Left renal pelvis (tissue), 4 donors: ENCODE results near the gene CCDC3. TPM values are rescaled to one million over a fixed set of nuclear protein-coding genes. Genes with fewer than 3 reads are reported as not detected.
"Not testable (repeated sequence)": the region's sequence is repeated elsewhere in the genome, so short reads cannot be mapped to it uniquely, and the experiment has no call there.

ENCODE experiments used
- DNase-seq, 4 donors: peaks; one replicate each; pipeline ENCODE4 v3.0.0-alpha.2; 2013; ENCODE audit warnings: low read depth in 4 of 4, low spot score in 3 of 4
- polyA plus RNA-seq, 4 donors: library from polyadenylated mRNA; unstranded; fragments of 120-200 nt; gene quantifications; one replicate each; pipeline ENCODE4 v1.2.1, GENCODE V29; 2013; ENCODE audit not compliant: insufficient read length in 4 of 4

The CCDC3 gene
- 10 to 100 TPM; 12.6 to 14.8 (median 13.6) TPM for polyA plus RNA-seq

DNA sequence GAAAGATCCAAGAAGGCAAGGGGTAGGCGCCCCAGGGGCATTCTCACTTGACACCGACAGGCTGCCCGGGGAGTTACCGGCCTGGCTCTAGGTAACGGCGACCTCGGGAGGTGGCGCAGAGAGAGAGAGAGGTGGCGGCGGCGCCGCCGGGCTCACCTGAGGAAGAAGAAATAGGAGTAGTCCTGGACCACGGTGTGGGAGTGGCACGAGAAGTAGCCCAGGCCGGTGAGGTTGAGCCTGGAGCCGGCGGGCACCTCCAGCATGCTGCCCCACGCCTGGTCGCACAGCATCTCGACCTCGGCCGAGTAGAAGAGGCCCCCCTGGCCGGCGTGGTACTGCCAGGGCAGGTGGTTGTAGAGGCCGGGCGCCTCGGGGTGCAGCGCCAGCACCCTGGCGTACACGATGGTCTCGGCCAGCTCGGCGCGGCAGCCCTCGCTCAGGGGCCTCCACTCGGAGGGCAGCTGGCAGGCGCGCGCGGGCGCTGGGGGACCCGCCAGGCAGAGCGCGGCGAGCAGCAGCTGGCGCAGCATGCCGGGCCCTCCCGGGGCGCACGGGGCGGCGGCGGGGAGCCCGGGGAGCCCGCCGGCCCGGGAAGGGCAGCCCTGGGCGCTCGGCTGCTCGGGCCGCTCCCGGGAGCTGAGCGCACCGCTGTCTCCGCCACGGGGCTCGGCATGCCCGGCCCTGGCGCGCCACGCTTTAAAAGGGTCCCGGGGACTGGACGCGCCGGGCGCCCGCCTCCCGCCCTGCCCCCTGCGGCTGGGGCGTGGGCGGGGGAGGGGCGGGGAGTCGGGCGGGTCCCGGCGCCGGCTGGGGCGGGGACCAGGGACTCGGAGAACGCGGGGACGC lies at the start of gene CCDC3:
Gene CCDC3 (minus strand): TSS at position 673 of the 846 bp plus-strand sequence. CDS start 143 bp downstream, at position 530.
- DNase-seq = no peak

DNA sequence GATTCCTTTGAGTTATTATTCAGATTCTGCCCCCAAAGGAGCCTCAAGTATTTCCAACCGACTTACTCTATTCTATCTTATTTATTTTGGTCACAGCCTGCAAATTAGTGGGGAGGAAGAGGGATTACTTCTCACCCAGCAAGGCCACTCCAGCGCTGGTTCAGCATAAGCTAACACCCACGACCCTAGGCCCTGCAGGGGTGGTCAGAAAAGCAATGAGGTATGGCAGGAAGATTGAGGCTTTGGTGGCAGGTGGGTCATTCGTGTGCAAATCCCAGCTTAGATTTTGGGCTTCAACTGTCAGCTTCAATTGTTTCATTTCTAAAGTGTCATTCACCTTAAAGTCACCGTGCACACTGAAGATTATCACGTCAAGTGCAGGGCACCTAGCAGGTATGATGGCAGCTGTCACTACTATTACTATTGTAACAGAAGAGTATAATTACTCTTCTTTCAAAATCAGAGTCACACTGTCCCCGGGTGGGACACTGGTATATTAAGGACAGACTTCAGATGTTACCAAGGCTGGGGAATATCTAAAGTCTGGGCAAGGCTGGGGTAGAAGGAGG lies 49.7 kb upstream of the CCDC3 start:
- no peak for DNase-seq

DNA sequence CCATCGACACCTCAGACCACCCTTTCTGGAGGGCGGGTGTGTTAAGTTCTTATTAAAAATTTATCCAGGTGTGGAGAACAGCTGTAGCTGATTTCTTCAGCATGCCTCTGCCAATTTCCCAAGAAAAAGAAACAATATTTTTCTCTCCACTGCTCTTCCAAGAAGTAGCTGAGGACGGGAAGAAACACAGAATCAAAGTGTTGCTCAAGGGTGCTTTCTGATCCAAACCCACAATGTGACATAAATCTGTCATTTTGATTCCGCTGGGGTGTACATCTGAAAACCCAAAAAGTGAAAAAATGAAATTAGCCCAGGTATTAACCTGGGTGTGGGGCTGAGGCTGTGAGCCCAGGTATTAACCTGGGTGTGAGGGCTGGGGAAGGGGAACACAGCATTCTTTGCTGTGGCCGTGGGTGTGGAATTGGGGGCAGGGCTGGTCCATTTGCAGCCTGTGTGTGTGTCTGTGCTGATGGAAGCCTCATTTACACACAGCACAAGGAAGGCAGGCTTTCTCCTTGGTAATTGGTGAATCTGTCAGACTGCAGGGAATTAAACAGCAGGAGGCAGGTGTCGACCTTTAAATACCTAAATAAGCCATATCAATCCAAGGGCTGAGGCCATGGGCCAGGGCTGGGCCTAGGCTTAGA lies 48.4 kb upstream of the CCDC3 start:
- no peak for DNase-seq

DNA sequence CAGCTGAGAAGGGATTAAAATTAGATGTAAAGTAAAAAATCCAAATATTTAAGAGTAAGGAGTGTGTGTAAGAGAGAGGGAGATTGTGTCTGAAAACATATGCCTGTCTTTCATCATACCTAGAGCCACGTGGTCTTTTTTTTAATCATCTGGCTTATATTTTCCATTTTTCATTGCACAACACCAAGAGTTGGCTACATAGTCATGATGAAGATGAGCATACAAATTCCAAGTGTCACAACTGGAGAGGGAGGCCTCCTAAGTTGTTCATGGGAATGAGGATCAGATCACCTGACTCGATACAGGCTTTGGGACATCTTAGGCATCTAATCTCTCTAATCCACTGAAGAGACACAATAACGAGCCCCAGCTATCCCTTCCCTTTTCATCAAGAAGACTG lies 47.2 kb upstream of the CCDC3 start:
- DNase-seq = no peak

DNA sequence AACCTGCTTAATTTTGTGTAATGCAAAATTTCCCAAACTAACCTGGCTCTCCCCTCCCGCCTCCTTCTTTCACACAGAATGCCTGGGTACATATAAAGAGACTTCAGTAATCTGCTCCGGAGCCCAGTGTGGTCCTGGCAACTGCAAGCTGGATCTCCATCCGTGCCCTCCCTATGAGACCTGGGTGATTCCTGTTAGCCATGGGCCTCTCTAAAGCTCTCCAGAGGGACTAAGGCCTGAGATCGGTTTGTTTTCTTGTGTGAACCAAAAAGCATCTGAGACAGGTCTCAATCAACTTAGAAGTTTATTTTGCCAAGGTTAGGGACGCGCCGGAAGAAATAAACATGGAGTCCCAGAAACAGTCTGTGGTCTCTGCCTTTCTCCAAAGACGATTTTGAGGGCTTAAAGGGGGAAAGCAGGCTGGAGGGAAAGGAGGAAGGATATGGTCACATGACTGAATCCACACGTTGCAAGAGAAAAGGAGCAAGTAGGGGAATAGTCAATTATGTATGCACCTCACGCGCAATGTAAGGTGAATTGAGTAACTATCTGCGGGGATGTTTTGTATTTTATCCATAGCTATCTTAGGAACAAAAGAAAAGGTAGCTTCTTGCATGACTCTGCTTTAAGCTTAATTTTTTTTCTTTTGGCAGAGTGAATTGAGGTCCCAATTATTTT lies 46.2 kb upstream of the CCDC3 start:
- DNase-seq = no peak

- DNase-seq = no peak
These were observed 45.5 kb upstream of the CCDC3 start for GRCh38 chr10:13046851-13047528.

DNA sequence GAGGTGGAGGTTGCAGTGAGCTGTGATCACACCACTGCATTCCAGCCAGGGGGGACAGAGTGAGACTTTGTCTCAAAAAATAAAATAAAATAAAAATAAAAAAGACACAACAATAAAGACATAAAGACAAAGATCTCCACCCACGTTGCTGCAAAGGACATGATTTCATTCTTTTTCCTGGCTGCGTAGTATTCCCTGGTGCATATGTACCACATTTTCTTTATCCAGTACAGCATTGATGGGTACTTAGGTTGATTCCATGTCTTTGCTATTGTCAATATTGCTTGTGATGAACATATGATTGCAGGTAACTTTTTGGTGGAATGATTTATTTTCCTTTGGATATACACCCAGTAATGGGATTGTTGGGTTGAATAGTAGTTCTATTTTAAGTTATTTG lies 42.0 kb upstream of the CCDC3 start:
- DNase-seq = no peak

- no peak for DNase-seq
These were observed 38.2 kb upstream of the CCDC3 start for GRCh38 chr10:13039761-13040160.

DNA sequence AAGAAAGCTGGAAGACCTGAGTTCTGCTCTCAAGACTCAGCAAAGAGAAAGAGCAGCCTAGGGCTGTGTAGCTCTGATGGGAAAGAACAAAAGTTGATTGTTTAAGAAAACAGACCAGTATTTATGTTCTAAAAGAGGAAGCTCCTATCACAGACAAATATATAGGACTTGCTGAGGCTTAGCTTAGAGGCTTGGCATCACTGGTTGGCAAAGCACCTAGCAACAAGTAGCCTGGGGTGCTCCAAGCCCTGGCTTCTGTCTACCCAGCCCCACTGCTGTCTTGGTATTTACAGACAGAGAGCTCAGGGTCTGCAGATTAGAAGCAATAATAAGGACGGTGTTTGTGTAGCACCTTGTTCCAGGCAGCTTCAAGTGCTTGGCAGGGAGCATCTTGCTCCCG lies 36.9 kb upstream of the CCDC3 start:
- DNase-seq = no peak

- DNase-seq = no peak
These were observed 36.3 kb upstream of the CCDC3 start for GRCh38 chr10:13037832-13038231.

- DNase-seq = no peak
These were observed 35.3 kb upstream of the CCDC3 start for GRCh38 chr10:13036841-13037240.

DNA sequence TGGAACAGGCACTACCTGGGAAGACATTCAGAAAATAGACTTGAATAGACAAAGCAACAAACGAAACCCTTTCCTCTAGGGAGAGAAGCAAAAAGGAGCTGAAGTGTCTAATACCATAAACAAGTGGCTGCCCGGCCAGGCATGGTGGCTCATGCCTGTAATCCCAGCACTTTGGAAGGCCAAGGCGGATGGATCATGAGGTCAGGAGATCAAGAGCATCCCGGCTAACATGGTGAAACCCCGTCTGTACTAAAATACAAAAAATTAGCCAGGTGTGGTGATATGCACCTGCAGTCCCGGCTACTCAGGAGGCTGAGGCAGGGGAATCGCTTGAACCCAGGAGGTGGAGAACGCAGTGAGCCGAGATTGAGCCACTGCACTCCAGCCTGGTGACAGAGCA lies 34.2 kb upstream of the CCDC3 start:
- DNase-seq = not testable (repeated sequence)

- no peak for DNase-seq
These were observed 25.4 kb upstream of the CCDC3 start for GRCh38 chr10:13026873-13027272.

DNA sequence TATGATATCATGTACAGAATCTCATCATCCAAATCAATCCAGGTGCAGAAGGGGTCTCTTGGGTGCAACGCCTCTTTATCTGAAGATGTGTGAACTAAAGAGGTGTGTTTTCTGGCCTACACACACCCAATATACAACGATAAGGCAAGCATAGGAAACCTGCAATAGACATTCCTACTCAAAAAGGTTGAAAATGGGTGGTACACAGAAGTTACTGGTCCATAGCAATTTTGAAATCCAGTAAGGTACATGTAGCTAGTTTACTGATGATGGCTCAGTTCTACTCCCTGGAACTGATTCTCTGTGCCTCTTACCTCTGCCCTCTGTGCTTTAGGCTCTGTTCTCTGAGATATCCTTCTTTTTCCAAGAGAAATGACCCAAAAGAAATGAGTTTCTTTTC lies 22.2 kb upstream of the CCDC3 start:
- DNase-seq = no peak

DNA sequence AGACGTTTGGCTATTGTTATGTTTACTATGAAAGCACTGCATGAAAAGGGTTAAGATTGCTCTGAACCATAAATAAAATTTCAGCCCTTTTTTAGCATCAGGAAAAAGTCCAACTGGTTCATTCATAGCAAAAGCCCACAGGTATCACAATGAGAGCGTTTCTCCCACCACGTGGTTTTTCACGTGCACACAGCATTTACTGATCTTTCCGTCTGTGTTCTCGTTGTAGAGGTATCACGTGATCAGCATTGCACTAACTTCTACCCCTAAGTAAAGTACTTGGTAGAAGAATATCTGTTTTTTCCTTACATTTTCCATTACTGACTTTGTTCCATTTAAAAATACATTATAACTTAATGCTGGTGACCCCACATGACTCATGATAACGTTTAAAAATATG lies 17.8 kb upstream of the CCDC3 start:
- DNase-seq = no peak

- DNase-seq = no peak
These were observed 16.7 kb upstream of the CCDC3 start for GRCh38 chr10:13018171-13018570.

GRCh38 chr10:13016886-13017285 lies 15.4 kb upstream of the CCDC3 start:
- DNase-seq = no peak

- no peak for DNase-seq
These were observed 14.9 kb upstream of the CCDC3 start for GRCh38 chr10:13016426-13016825.

- no peak for DNase-seq
These were observed 4.5 kb upstream of the CCDC3 start for GRCh38 chr10:13006037-13006436.

- DNase-seq = no peak
These were observed 2.2 kb upstream of the CCDC3 start for GRCh38 chr10:13003759-13004158.

GRCh38 chr10:13003004-13003403 lies 1.5 kb upstream of the CCDC3 start:
- no peak for DNase-seq
